HEK293 (cell line): Measurements from ENCODE around the gene TRPV5.

ENCODE experiments used
- CTCF ChIA-PET: fragments of 350-600 bp; formaldehyde crosslinking; extraction: SDS; loops from one replicate; lab custom pipeline; 2021; ENCODE audit warnings: antibody characterized with exemption; lab: Yijun Ruan, JAX
- POLR2A ChIA-PET: fragments of 300-600 bp; formaldehyde crosslinking; extraction: SDS; loops from one replicate; lab custom pipeline; 2020; ENCODE audit warnings: antibody characterized with exemption, inconsistent platforms; lab: Yijun Ruan, JAX
- H3K27ac ChIP-seq: fragments of 200-500 bp; sonication (Bioruptor generic); 2 replicates; pipeline ENCODE4 v1.5.1; 2014; ENCODE audit warnings: low read depth, low read length, control low read depth, inconsistent platforms; ENCODE audit errors: extremely low read depth
- H3K36me3 ChIP-seq, 2 experiments: fragments of 200-500 bp in 1 of 2; sonication (Bioruptor generic) in 1 of 2; 1 replicate in 1 of 2; 2 replicates in 1 of 2; pipeline ENCODE4 v1.5.1; 2014 to 2017; ENCODE audit warnings: inconsistent platforms in 2 of 2, low read length in 2 of 2; ENCODE audit not compliant: control insufficient read depth in 2 of 2, insufficient read depth in 1 of 2
- H3K4me1 ChIP-seq: fragments of 200-500 bp; sonication (Bioruptor generic); 2 replicates; pipeline ENCODE4 v1.5.1; 2014; ENCODE audit warnings: mild to moderate bottlenecking, low read length, inconsistent platforms; ENCODE audit not compliant: control insufficient read depth, insufficient read depth
- H3K4me3 ChIP-seq: 2 replicates; pipeline ENCODE4 v1.5.1; 2011; ENCODE audit warnings: low read depth, mild to moderate bottlenecking, control low read depth, low read length, moderate library complexity
- H3K9me3 ChIP-seq: fragments of 200-500 bp; sonication (Bioruptor generic); 2 replicates; pipeline ENCODE4 v1.5.1; 2014; ENCODE audit warnings: low read depth, low read length, inconsistent platforms; ENCODE audit not compliant: control insufficient read depth, insufficient read depth
- CTCF ChIP-seq: fragments of 450-650 bp; formaldehyde crosslinking; IDR thresholded peaks from 2 replicates; pipeline ENCODE4 v1.5.1; 2016; ENCODE audit warnings: missing biosample characterization, missing genetic modification characterization
- EGR2 ChIP-seq: fragments of 450-650 bp; formaldehyde crosslinking; IDR thresholded peaks from 2 replicates; pipeline ENCODE4 v1.5.1; 2016; ENCODE audit warnings: low read depth, missing biosample characterization, missing genetic modification characterization
- GFI1B ChIP-seq: fragments of 450-650 bp; formaldehyde crosslinking; IDR thresholded peaks from 2 replicates; pipeline ENCODE4 v1.5.1; 2016; ENCODE audit warnings: missing biosample characterization, missing genetic modification characterization
- PRDM10 ChIP-seq: fragments of 450-650 bp; formaldehyde crosslinking; IDR thresholded peaks from 2 replicates; pipeline ENCODE4 v1.5.1; 2016; ENCODE audit warnings: missing biosample characterization, missing genetic modification characterization
- SETDB1 ChIP-seq: IDR thresholded peaks from one replicate; pipeline ENCODE4 v1.6.1; 2017; ENCODE audit warnings: mild to moderate bottlenecking, low read length, moderate library complexity, mixed read lengths; ENCODE audit not compliant: insufficient read length
- TSHZ1 ChIP-seq: fragments of 450-650 bp; formaldehyde crosslinking; IDR thresholded peaks from 2 replicates; pipeline ENCODE4 v1.5.1; 2016; ENCODE audit warnings: missing biosample characterization, missing genetic modification characterization, borderline replicate concordance
- ZNF114 ChIP-seq: fragments of 450-650 bp; formaldehyde crosslinking; IDR thresholded peaks from 2 replicates; pipeline ENCODE4 v1.5.0; 2017; ENCODE audit warnings: missing biosample characterization, missing genetic modification characterization
- ZNF335 ChIP-seq: fragments of 450-650 bp; formaldehyde crosslinking; conservative IDR thresholded peaks from 2 replicates; pipeline ENCODE4 v1.5.1; 2016; ENCODE audit warnings: missing biosample characterization, missing genetic modification characterization
- ZNF350 ChIP-seq: fragments of 450-650 bp; formaldehyde crosslinking; IDR thresholded peaks from 2 replicates; pipeline ENCODE4 v1.5.0; 2017; ENCODE audit warnings: missing biosample characterization, mild to moderate bottlenecking, missing genetic modification characterization
- ZNF354C ChIP-seq: fragments of 450-650 bp; formaldehyde crosslinking; IDR thresholded peaks from 2 replicates; pipeline ENCODE4 v1.5.1; 2016; ENCODE audit warnings: missing biosample characterization, missing genetic modification characterization, low read depth, borderline replicate concordance
- ZNF404 ChIP-seq: fragments of 450-650 bp; formaldehyde crosslinking; IDR thresholded peaks from 2 replicates; pipeline ENCODE4 v1.5.1; 2017; ENCODE audit warnings: missing biosample characterization, missing genetic modification characterization
- ZNF623 ChIP-seq: fragments of 450-650 bp; formaldehyde crosslinking; IDR thresholded peaks from 2 replicates; pipeline ENCODE4 v1.5.1; 2016; ENCODE audit warnings: missing biosample characterization, missing genetic modification characterization
- ZNF670 ChIP-seq: fragments of 450-650 bp; formaldehyde crosslinking; IDR thresholded peaks from 2 replicates; pipeline ENCODE4 v1.5.1; 2016; ENCODE audit warnings: missing biosample characterization, missing genetic modification characterization, low read depth
- ZNF777 ChIP-seq: fragments of 450-650 bp; formaldehyde crosslinking; IDR thresholded peaks from 2 replicates; pipeline ENCODE4 v1.5.1; 2017; ENCODE audit warnings: missing biosample characterization, missing genetic modification characterization, borderline replicate concordance
- ZNF791 ChIP-seq: fragments of 450-650 bp; formaldehyde crosslinking; IDR thresholded peaks from 2 replicates; pipeline ENCODE4 v1.5.1; 2016; ENCODE audit warnings: missing biosample characterization, missing genetic modification characterization

The TRPV5 gene

GRCh38 chr7:142962991-142963390 lies 29.4 kb upstream of the TRPV5 start (continued):
- no peak for TF ChIP-seq TSHZ1 (tag by site-specific recombination)

- Histone ChIP-seq H3K4me1 (no peaks in the 10 kb centered on the region), H3K27ac (no peak within 1 kb of the TSS), H3K9me3 (no peaks in the 10 kb centered on the region), H3K36me3 (no peaks in the 10 kb centered on the region), H3K4me3 (no peak within 1 kb of the TSS)
- TF ChIP-seq ZNF354C (tag by site-specific recombination): no peak
- no peak for TF ChIP-seq ZNF670 (tag by site-specific recombination)
- TF ChIP-seq ZNF114 (tag by site-specific recombination): no peak
- no peak for TF ChIP-seq ZNF404 (tag by site-specific recombination)
- TF ChIP-seq ZNF335 (tag by site-specific recombination): no peak
- no peak for TF ChIP-seq SETDB1
- no peak for TF ChIP-seq ZNF623 (tag by site-specific recombination)
- no peak for TF ChIP-seq ZNF777 (tag by site-specific recombination)
- TF ChIP-seq ZNF791 (tag by site-specific recombination): no peak
- no peak for TF ChIP-seq EGR2 (tag by site-specific recombination)
- TF ChIP-seq PRDM10 (tag by site-specific recombination): no peak
- no peak for TF ChIP-seq CTCF (tag by site-specific recombination)
- TF ChIP-seq ZNF350 (tag by site-specific recombination): no peak
- TF ChIP-seq GFI1B (tag by site-specific recombination): no peak
- CTCF ChIA-PET: interaction anchor here (1.1 kb wide), 2 partner anchors 81 to 82 kb away, joined by 3 read pairs; no protein-coding TSS in a partner anchor
- POLR2A ChIA-PET: no interaction called here
These were observed 28.7 kb upstream of the TRPV5 start, which contains the start of gene KEL for GRCh38 chr7:142961973-142962926. KEL (minus strand) TSS chr7:142962363; CDS start chr7:142962206, 157 bp downstream.
